Mesenchymal stem cell (in vitro differentiated cells and primary cell): ENCODE data around the gene QPRT.

Source experiments
- DNase-seq: peaks from one replicate; pipeline ENCODE4 v3.0.0-alpha.2; 2013
- H2AFZ ChIP-seq: one replicate; pipeline ENCODE4 v1.6.1; 2013; ENCODE audit warnings: low read depth, mild to moderate bottlenecking, control low read depth, inconsistent platforms, low read length, moderate library complexity
- H2AK5ac ChIP-seq: 2 replicates; pipeline ENCODE4 v1.6.1; 2013; ENCODE audit warnings: low read length, moderate library complexity, mild to moderate bottlenecking, inconsistent platforms; ENCODE audit not compliant: severe bottlenecking
- H2BK120ac ChIP-seq: one replicate; pipeline ENCODE4 v1.6.1; 2013; ENCODE audit warnings: low read depth, mild to moderate bottlenecking, inconsistent platforms, low read length, moderate library complexity
- H2BK12ac ChIP-seq, 2 experiments: one replicate each; pipeline ENCODE4 v1.6.1; 2013; ENCODE audit warnings: inconsistent platforms in 2 of 2, low read length in 2 of 2, mild to moderate bottlenecking in 2 of 2, moderate library complexity in 2 of 2, control low read depth in 1 of 2
- H2BK15ac ChIP-seq: one replicate; pipeline ENCODE4 v1.6.1; 2013; ENCODE audit warnings: mild to moderate bottlenecking, low read depth, inconsistent platforms; ENCODE audit not compliant: poor library complexity, severe bottlenecking
- H2BK5ac ChIP-seq: 2 replicates; pipeline ENCODE4 v1.6.1; 2013; ENCODE audit warnings: low read depth, mild to moderate bottlenecking, low read length, control low read depth, inconsistent platforms; ENCODE audit not compliant: poor library complexity, severe bottlenecking
- H3K14ac ChIP-seq, 2 experiments: one replicate each; pipeline ENCODE4 v1.6.1; 2013; ENCODE audit warnings: inconsistent platforms in 2 of 2, low read length in 2 of 2, control low read depth in 1 of 2, mild to moderate bottlenecking in 1 of 2, moderate library complexity in 1 of 2
- H3K18ac ChIP-seq, 2 experiments: one replicate each; pipeline ENCODE4 v1.6.1; 2013; ENCODE audit warnings: inconsistent platforms in 2 of 2, low read length in 2 of 2, control low read depth in 1 of 2, low read depth in 1 of 2, mild to moderate bottlenecking in 1 of 2
- H3K23ac ChIP-seq, 2 experiments: one replicate each; pipeline ENCODE4 v1.6.1; 2013; ENCODE audit warnings: inconsistent platforms in 2 of 2, low read length in 2 of 2, mild to moderate bottlenecking in 2 of 2, moderate library complexity in 2 of 2, control low read depth in 1 of 2
- H3K27ac ChIP-seq: 2 replicates; pipeline ENCODE4 v1.5.1; 2013; ENCODE audit warnings: mild to moderate bottlenecking, moderate library complexity, low read length, control low read depth, inconsistent platforms; ENCODE audit not compliant: poor library complexity, severe bottlenecking
- H3K27me3 ChIP-seq, 2 experiments: 2 replicates each; pipeline versions ENCODE4 v1.6.1 to v1.7.0; 2013; ENCODE audit warnings: low read length in 2 of 2, mild to moderate bottlenecking in 2 of 2, moderate library complexity in 2 of 2, control low read depth in 1 of 2, inconsistent platforms in 1 of 2; ENCODE audit not compliant: control insufficient read depth in 1 of 2, insufficient read depth in 1 of 2
- H3K36me3 ChIP-seq, 2 experiments: 2 replicates each; pipeline versions ENCODE4 v1.6.1 to v1.7.0; 2013; ENCODE audit warnings: low read length in 2 of 2, control low read depth in 1 of 2, inconsistent platforms in 1 of 2, low read depth in 1 of 2, mild to moderate bottlenecking in 1 of 2; ENCODE audit not compliant: insufficient read depth in 2 of 2, control insufficient read depth in 1 of 2
- H3K4ac ChIP-seq, 2 experiments: one replicate each; pipeline ENCODE4 v1.6.1; 2013; ENCODE audit warnings: inconsistent platforms in 2 of 2, low read length in 2 of 2, mild to moderate bottlenecking in 2 of 2, moderate library complexity in 2 of 2, control low read depth in 1 of 2, low read depth in 1 of 2
- H3K4me1 ChIP-seq: 2 replicates; pipeline ENCODE4 v1.6.1; 2013; ENCODE audit warnings: low read depth, low read length, control low read depth; ENCODE audit not compliant: control insufficient read depth, insufficient read depth
- H3K4me2 ChIP-seq: 2 replicates; pipeline ENCODE4 v1.6.1; 2013; ENCODE audit warnings: low read length, mild to moderate bottlenecking, inconsistent platforms; ENCODE audit not compliant: poor library complexity, severe bottlenecking
- H3K4me3 ChIP-seq, 2 experiments: 2 replicates each; pipeline versions ENCODE4 v1.5.1 to v1.7.0; 2013; ENCODE audit warnings: low read length in 2 of 2, mild to moderate bottlenecking in 2 of 2, control low read depth in 1 of 2, low read depth in 1 of 2; ENCODE audit not compliant: insufficient read depth in 1 of 2
- H3K79me1 ChIP-seq: replicated peaks from 2 replicates; pipeline ENCODE4 v1.6.1; 2013; ENCODE audit warnings: mild to moderate bottlenecking, control low read depth, low read length, inconsistent platforms; ENCODE audit not compliant: poor library complexity, severe bottlenecking
- H3K9ac ChIP-seq: 2 replicates; pipeline ENCODE4 v1.7.0; 2013; ENCODE audit warnings: mild to moderate bottlenecking, low read length, moderate library complexity
- H3K9me3 ChIP-seq: 2 replicates; pipeline ENCODE4 v1.7.0; 2013; ENCODE audit warnings: mild to moderate bottlenecking, low read length; ENCODE audit not compliant: control insufficient read depth
- H4K8ac ChIP-seq: one replicate; pipeline ENCODE4 v1.6.1; 2013; ENCODE audit warnings: inconsistent platforms, mild to moderate bottlenecking, low read length, moderate library complexity
- H4K91ac ChIP-seq: one replicate; pipeline ENCODE4 v1.6.1; 2013; ENCODE audit warnings: mild to moderate bottlenecking, low read length, inconsistent platforms
- WGBS: methylation state at CpG from one replicate; pipeline ENCODE4 v1.1.7; 2013; ENCODE audit warnings: mixed read lengths; 5-methylcytosine and 5-hydroxymethylcytosine counted together

QPRT gene

DNA sequence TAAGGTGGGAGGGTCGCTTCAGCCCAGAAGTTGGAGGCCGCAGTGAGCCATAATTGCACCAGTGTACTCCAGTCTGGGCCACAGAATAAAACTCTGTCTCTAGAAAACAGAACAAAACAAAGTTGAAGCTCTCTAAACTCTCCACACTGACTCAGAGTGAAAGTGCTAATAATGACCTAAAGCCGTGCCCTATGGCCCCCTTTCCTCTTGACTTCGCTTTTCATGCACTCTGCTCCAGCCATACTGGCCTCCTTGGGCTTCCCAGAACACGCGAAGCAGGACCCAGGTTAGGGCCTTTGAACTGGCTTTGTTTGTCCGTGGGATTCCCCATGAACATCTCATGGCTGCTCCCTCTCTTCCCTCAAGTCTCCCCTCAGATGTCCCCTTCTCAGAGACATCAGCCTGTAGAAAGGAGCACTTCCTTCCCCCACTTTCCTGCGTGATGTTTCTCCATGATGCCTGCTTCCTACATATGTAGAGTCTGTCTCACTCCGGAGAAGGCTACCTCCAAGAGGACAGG is 34.6 kb upstream of the QPRT start:
- H3K27me3 ChIP-seq = no peaks in the 10 kb centered on the region
- no peak overlapping the region for H3K4me2 ChIP-seq
- no peaks in the 10 kb centered on the region for H3K79me1 ChIP-seq
- no peak overlapping the region for H2AK5ac ChIP-seq
- no peak overlapping the region for H3K27ac ChIP-seq
- H3K4me3 ChIP-seq = no peak overlapping the region
- no peaks in the 10 kb centered on the region for H3K36me3 ChIP-seq
- no peaks in the 10 kb centered on the region for H3K4me1 ChIP-seq
- H2BK5ac ChIP-seq = no peak overlapping the region
- no peak overlapping the region for H3K9ac ChIP-seq
- 86% methylated on average over 9 of the region's 9 CpGs for WGBS
- no peak overlapping the region for H2AFZ ChIP-seq
- H3K14ac ChIP-seq = no peak overlapping the region
- no peak for DNase-seq
- no peaks in the 10 kb centered on the region for H3K9me3 ChIP-seq
- no peak overlapping the region for H2BK15ac ChIP-seq
- H2BK12ac ChIP-seq = no peak overlapping the region
- no peak overlapping the region for H4K8ac ChIP-seq
- no peak overlapping the region for H3K23ac ChIP-seq
- no peak overlapping the region for H3K4ac ChIP-seq
- H3K18ac ChIP-seq = no peak overlapping the region
- H2BK120ac ChIP-seq = no peak overlapping the region
- H4K91ac ChIP-seq = no peak overlapping the region

- Histone ChIP-seq H2BK12ac (no peak overlapping the region), H4K8ac (no peak overlapping the region), H3K79me1 (no peaks in the 10 kb centered on the region), H3K4me1 (no peaks in the 10 kb centered on the region), H3K4me3 (no peak overlapping the region), H3K9ac (no peak overlapping the region), H2BK120ac (no peak overlapping the region), H2BK5ac (no peak overlapping the region), H3K27me3 (no peaks in the 10 kb centered on the region), H2AK5ac (no peak overlapping the region), H3K18ac (no peak overlapping the region), H3K23ac (no peak overlapping the region), H3K4ac (no peak overlapping the region), H2AFZ (no peak overlapping the region), H3K4me2 (no peak overlapping the region), H4K91ac (no peak overlapping the region), H3K36me3 (no peaks in the 10 kb centered on the region), H2BK15ac (no peak overlapping the region), H3K14ac (no peak overlapping the region), H3K9me3 (no peaks in the 10 kb centered on the region), H3K27ac (no peak overlapping the region)
- 95% methylated on average over 3 of the region's 4 CpGs for WGBS
- no peak for DNase-seq
Observed at GRCh38 chr16:29644973-29645693, 33.8 kb upstream of the QPRT start.

- no peaks in the 10 kb centered on the region for H3K36me3 ChIP-seq
- no peak overlapping the region for H2BK12ac ChIP-seq
- WGBS = 100% methylated on average over 1 of the region's 4 CpGs
- no peak overlapping the region for H2BK120ac ChIP-seq
- H3K27ac ChIP-seq = no peak overlapping the region
- no peak overlapping the region for H2BK15ac ChIP-seq
- no peaks in the 10 kb centered on the region for H3K79me1 ChIP-seq
- peak overlapping the region; percentile 20 for H2AFZ ChIP-seq
- H3K18ac ChIP-seq = no peak overlapping the region
- no peak for DNase-seq
- no peak overlapping the region for H2BK5ac ChIP-seq
- H3K4me2 ChIP-seq = no peak overlapping the region
- no peak overlapping the region for H3K4me3 ChIP-seq
- no peak overlapping the region for H3K4ac ChIP-seq
- H4K91ac ChIP-seq = no peak overlapping the region
- no peaks in the 10 kb centered on the region for H3K4me1 ChIP-seq
- no peak overlapping the region for H3K14ac ChIP-seq
- no peak overlapping the region for H4K8ac ChIP-seq
- H3K9me3 ChIP-seq = no peaks in the 10 kb centered on the region
- no peak overlapping the region for H3K23ac ChIP-seq
- H3K9ac ChIP-seq = no peak overlapping the region
- H2AK5ac ChIP-seq = no peak overlapping the region
- H3K27me3 ChIP-seq = peaks cover 0 to 2% of the 10 kb centered on the region in 2 experiments
Observed at GRCh38 chr16:29645694-29646187, 33.2 kb upstream of the QPRT start.

GRCh38 chr16:29646947-29647346 is 32.0 kb upstream of the QPRT start:
- Histone ChIP-seq H3K4ac (no peak overlapping the region), H3K4me1 (no peaks in the 10 kb centered on the region), H3K14ac (no peak overlapping the region), H3K4me2 (no peak overlapping the region), H3K36me3 (no peaks in the 10 kb centered on the region), H2BK12ac (no peak overlapping the region), H3K9ac (no peak overlapping the region), H2AK5ac (no peak overlapping the region), H3K27me3 (peaks cover 0 to 2% of the 10 kb centered on the region in 2 experiments), H3K27ac (no peak overlapping the region), H2BK15ac (no peak overlapping the region), H2BK120ac (no peak overlapping the region), H2BK5ac (no peak overlapping the region), H4K8ac (no peak overlapping the region), H3K4me3 (no peak overlapping the region), H3K23ac (no peak overlapping the region), H4K91ac (no peak overlapping the region), H3K79me1 (no peaks in the 10 kb centered on the region), H3K18ac (no peak overlapping the region), H2AFZ (no peak overlapping the region), H3K9me3 (no peaks in the 10 kb centered on the region)
- no peak for DNase-seq
- WGBS = no CpG with 5 or more reads among the region's 3 CpGs
